HepG2 (cell line): ENCODE results near the gene CEP104. TPM values are rescaled to one million over a fixed set of nuclear protein-coding genes. Genes with fewer than 3 reads are reported as not detected.

ENCODE experiments used
- ATAC-seq: fragments of 200-7000 bp; cut with Tn5 transposase; 3 replicates; pipeline ENCODE4 v1.9.1; 2020; ENCODE audit warnings: mild to moderate bottlenecking, moderate library complexity
- BruUV-seq: library from RNA; stranded (reverse); fragments of 400-500 nt; replicated peaks from 2 replicates; lab custom pipeline; 2021; lab: Mats Ljungman, UMichigan
- CTCF ChIA-PET: fragments of 300-600 bp; formaldehyde crosslinking; extraction: SDS; loops from one replicate; lab custom pipeline; 2021; ENCODE audit warnings: low total read pairs, inconsistent platforms, low intra/inter-chr PET ratio; lab: Yijun Ruan, JAX
- POLR2A ChIA-PET: fragments of 350-600 bp; sonication (Branson Sonifier 250); formaldehyde crosslinking; loops from one replicate; lab custom pipeline; 2020; ENCODE audit warnings: antibody characterized with exemption, inconsistent platforms; lab: Yijun Ruan, JAX
- DNase-seq: peaks from one replicate; pipeline ENCODE4 v3.0.0-alpha.2; 2015; ENCODE audit warnings: low spot score
- FAIRE-seq: peaks from 3 replicates; lab custom pipeline; 2011; peaks lifted over from hg19 to GRCh38; lab: Jason Lieb, UNC
- H2AFZ ChIP-seq: one replicate; pipeline ENCODE4 v1.6.1; 2011; ENCODE audit warnings: low read length, inconsistent platforms
- H3K27ac ChIP-seq: fragments of 300-600 bp; 3 replicates; pipeline ENCODE4 v1.8.0; 2011; ENCODE audit warnings: mixed run types, mild to moderate bottlenecking, mixed read lengths, low read length, inconsistent platforms; ENCODE audit not compliant: insufficient read depth; ENCODE audit errors: extremely low read length
- H3K27me3 ChIP-seq, 2 experiments: fragments of 200-600 bp in 1 of 2; 2 replicates in 1 of 2; 3 replicates in 1 of 2; pipeline versions ENCODE4 v1.6.0 to v1.8.0; 2011; ENCODE audit warnings: low read length in 2 of 2, mild to moderate bottlenecking in 2 of 2, moderate library complexity in 2 of 2, inconsistent platforms in 1 of 2; ENCODE audit not compliant: insufficient read depth in 2 of 2, control insufficient read depth in 1 of 2
- H3K36me3 ChIP-seq, 2 experiments: fragments of 200-600 bp in 1 of 2; replicated peaks in 1 of 2; 2 replicates in 1 of 2; 3 replicates in 1 of 2; pipeline versions ENCODE4 v1.5.1 to v1.8.0; 2011; ENCODE audit warnings: low read length in 2 of 2, inconsistent platforms in 1 of 2; ENCODE audit not compliant: insufficient read depth in 2 of 2, control insufficient read depth in 1 of 2
- H3K4me1 ChIP-seq: 2 replicates; pipeline ENCODE4 v1.5.1; 2012; ENCODE audit warnings: low read length, inconsistent platforms; ENCODE audit not compliant: insufficient read depth
- H3K4me2 ChIP-seq: 2 replicates; pipeline ENCODE4 v1.6.0; 2011; ENCODE audit warnings: low read depth, low read length, inconsistent platforms
- H3K4me3 ChIP-seq, 3 experiments: fragments of 200-600 bp in 1 of 3; sonication (generic), shearing (Covaris generic) in 1 of 3; replicated peaks in 1 of 3; 2 replicates each; pipeline ENCODE4 v1.5.1; 2011 to 2016; ENCODE audit warnings: low read length in 3 of 3, inconsistent platforms in 2 of 3, low read depth in 2 of 3, mild to moderate bottlenecking in 2 of 3, control low read depth in 1 of 3, mixed read lengths in 1 of 3; ENCODE audit not compliant: insufficient read depth in 1 of 3
- H3K79me2 ChIP-seq: one replicate; pipeline ENCODE4 v1.6.1; 2011; ENCODE audit warnings: low read length, inconsistent platforms; ENCODE audit not compliant: insufficient read depth
- H3K9ac ChIP-seq: 2 replicates; pipeline ENCODE4 v1.6.0; 2011; ENCODE audit warnings: mild to moderate bottlenecking, low read depth, low read length, inconsistent platforms; ENCODE audit not compliant: insufficient read depth
- H3K9me3 ChIP-seq: 2 replicates; pipeline ENCODE4 v1.5.1; 2012; ENCODE audit warnings: mild to moderate bottlenecking, low read length
- H4K20me1 ChIP-seq: 2 replicates; pipeline ENCODE4 v1.6.0; 2011; ENCODE audit warnings: inconsistent platforms, mild to moderate bottlenecking, low read length, moderate library complexity; ENCODE audit not compliant: insufficient read depth
- GATAD2A ChIP-seq: IDR thresholded peaks from 2 replicates; pipeline ENCODE4 v1.6.1; 2016
- NRL ChIP-seq: sonication (generic); formaldehyde crosslinking; IDR thresholded peaks from 2 replicates; pipeline ENCODE4 v1.5.0; 2020; ENCODE audit warnings: missing genetic modification reagents, mild to moderate bottlenecking, moderate library complexity, borderline replicate concordance
- ONECUT2 ChIP-seq: sonication (generic); formaldehyde crosslinking; IDR thresholded peaks from 2 replicates; pipeline ENCODE4 v1.4.0; 2020; ENCODE audit warnings: missing genetic modification reagents
- ZFP82 ChIP-seq: sonication (generic); formaldehyde crosslinking; IDR thresholded peaks from 2 replicates; pipeline ENCODE4 v1.5.1; 2020; ENCODE audit warnings: mild to moderate bottlenecking, missing genetic modification reagents, borderline replicate concordance
- ZIK1 ChIP-seq: sonication (generic); formaldehyde crosslinking; IDR thresholded peaks from 2 replicates; pipeline ENCODE4 v1.5.0; 2020; ENCODE audit warnings: mild to moderate bottlenecking, low read depth, missing genetic modification reagents, borderline replicate concordance
- ZNF251 ChIP-seq: sonication (generic); formaldehyde crosslinking; IDR thresholded peaks from 2 replicates; pipeline ENCODE4 v1.9.0; 2021; ENCODE audit warnings: mild to moderate bottlenecking, missing genetic modification reagents
- WGBS: methylation state at CpG from one replicate; pipeline ENCODE4 v1.1.6; 2017; ENCODE audit warnings: low lambda C conversion rate; 5-methylcytosine and 5-hydroxymethylcytosine counted together
- in situ Hi-C: cut with HindIII; loops from 2 replicates; pipeline ENCODE4 v1.10.0; 2017; ENCODE audit warnings: low pct_unique_long_range_greater_than_20kb; ENCODE audit not compliant: extremely low pct_ligation_motif_present
- intact Hi-C: fragments of 100-400 bp; cut with micrococcal nuclease; formaldehyde crosslinking; loops from one replicate; pipeline ENCODE4 v1.10.0; 2022; ENCODE audit not compliant: unreplicated experiment
- polyA plus RNA-seq, 8 experiments: library from polyadenylated mRNA; depleted of rRNA in 3 of 8; stranded (reverse) in 7 of 8; unstranded in 1 of 8; fragments of >200 nt; fragmentation: Illumina TruSeq in 4 of 8; extraction: Trizol in 4 of 8; gene quantifications; 2 replicates each; pipeline versions ENCODE4 v1.2.1 to v1.2.3, GENCODE V29; 2011 to 2016; ENCODE audit warnings: low read depth in 4 of 8, missing spikeins in 1 of 8, mixed read lengths in 1 of 8; ENCODE audit not compliant: insufficient read depth in 1 of 8
- total RNA-seq, 5 experiments: library from RNA; depleted of rRNA; stranded (reverse); fragments of >200 nt; fragmentation: Illumina TruSeq; extraction: Trizol; gene quantifications; 2 replicates each; pipeline ENCODE4 v1.2.3, GENCODE V29; 2016; ENCODE audit warnings: low read depth in 1 of 5
- TF ChIP-seq, protein P1 (sequence below): sonication (generic); formaldehyde crosslinking; IDR thresholded peaks from 2 replicates; pipeline ENCODE4 v1.8.0; 2022; ENCODE audit warnings: mild to moderate bottlenecking, missing genetic modification reagents
- TF ChIP-seq, protein P2 (sequence below): sonication (generic); formaldehyde crosslinking; IDR thresholded peaks from 2 replicates; pipeline ENCODE4 v1.4.0; 2020; ENCODE audit warnings: missing genetic modification reagents, borderline replicate concordance
- TF ChIP-seq, protein P3 (sequence below): sonication (generic); formaldehyde crosslinking; IDR thresholded peaks from 2 replicates; pipeline ENCODE4 v1.5.1; 2020; ENCODE audit warnings: missing genetic modification reagents, mild to moderate bottlenecking, borderline replicate concordance

CEP104 gene
- total and polyA plus RNA-seq, 2 of the 13 experiments (the other 11 are each of a cell fraction or from before 2014, with no cell fraction given): 20.4 to 30.1 TPM

DNA sequence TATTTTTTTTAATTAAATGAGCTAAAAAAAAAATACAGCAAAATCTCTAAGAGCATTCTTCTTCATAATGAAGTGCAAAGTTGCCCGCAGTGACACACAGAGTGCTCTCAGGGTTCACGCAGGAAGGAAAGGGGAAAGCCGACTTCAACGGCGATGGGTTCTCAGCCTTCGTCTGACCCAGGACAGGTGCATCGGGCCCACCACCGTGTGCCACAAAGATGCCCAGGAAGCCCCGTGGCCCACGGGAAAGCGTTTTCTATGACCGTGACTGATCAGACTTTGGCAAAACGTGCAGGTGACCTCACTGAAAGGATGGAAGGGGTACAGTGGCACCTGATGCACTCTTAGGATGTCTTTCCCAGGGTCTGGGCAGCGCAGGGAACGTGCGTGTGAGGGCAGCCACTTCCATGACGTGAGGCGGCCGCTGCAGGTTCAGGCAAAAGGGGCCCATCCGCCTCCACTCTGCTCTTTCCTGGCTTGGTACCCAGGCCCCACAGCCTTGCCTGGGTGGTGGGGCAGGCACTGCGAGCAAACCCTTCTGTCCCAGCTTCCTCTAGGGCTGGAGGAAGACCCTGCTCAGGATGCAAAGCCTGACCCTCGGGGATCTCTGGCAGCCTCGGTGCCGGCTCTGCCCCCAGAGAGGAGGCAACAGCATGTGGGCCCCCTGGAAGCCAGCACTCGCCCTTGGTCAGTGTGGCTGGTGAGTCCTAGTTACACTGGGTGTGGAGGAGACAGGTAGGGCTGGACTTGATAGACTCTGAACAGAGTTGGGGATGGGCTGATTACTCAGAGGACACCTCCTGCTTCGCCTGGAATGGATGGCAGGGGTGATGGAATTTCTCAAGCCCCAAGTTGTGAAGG, 69.0 kb downstream of the CEP104 start:
- in situ Hi-C loops: no loop called here
- H3K4me2 ChIP-seq: no peak overlapping the region
- H3K4me1 ChIP-seq: peaks cover 27% of the 10 kb centered on the region
- TF ChIP-seq NRL (0 out of 2 replicates have a peak, but pooled peaks have one; percentile 30), ONECUT2 (no peak)
- FAIRE-seq (no peak), ATAC-seq (no peak), DNase-seq (no peak)
- intact Hi-C loops: no loop called here
- 92% methylated on average over 17 of the region's 26 CpGs for WGBS
- H3K79me2 ChIP-seq: peaks cover 28% of the 10 kb centered on the region
- H2AFZ ChIP-seq: no peak overlapping the region
- no peaks in the 10 kb centered on the region for H3K9me3 ChIP-seq
- no peak overlapping the region for H3K4me3 ChIP-seq
- CTCF ChIA-PET: no interaction called here
- no TSS peak for BruUV-seq
- H3K27me3 ChIP-seq: no peaks in the 10 kb centered on the region
- no peak overlapping the region for H3K27ac ChIP-seq
- 0 out of 2 replicates have a peak, but pooled peaks cover 7% of the 10 kb centered on the region for H4K20me1 ChIP-seq
- peaks cover 14 to 46% of the 10 kb centered on the region in 2 experiments for H3K36me3 ChIP-seq
- no peak overlapping the region for H3K9ac ChIP-seq
- POLR2A ChIA-PET: interaction anchor here (1.0 to 1.6 kb wide), 2 partner anchors 8 to 12 kb away, joined by 3 to 4 read pairs; partner anchors contain the start of gene LRRC47

GRCh38 chr1:3787349-3787715, 69.7 kb downstream of the CEP104 start:
- Histone ChIP-seq H2AFZ (no peak overlapping the region), H3K9ac (no peak overlapping the region), H4K20me1 (0 out of 2 replicates have a peak, but pooled peaks cover 2% of the 10 kb centered on the region), H3K4me2 (no peak overlapping the region), H3K27me3 (no peaks in the 10 kb centered on the region), H3K4me3 (no peak overlapping the region), H3K27ac (no peak overlapping the region), H3K4me1 (peaks cover 25% of the 10 kb centered on the region), H3K36me3 (peaks cover 14 to 52% of the 10 kb centered on the region in 2 experiments), H3K9me3 (no peaks in the 10 kb centered on the region), H3K79me2 (peaks cover 23% of the 10 kb centered on the region)
- in situ Hi-C loops: no loop called here
- intact Hi-C loops: no loop called here
- CTCF ChIA-PET: no interaction called here
- no peak for DNase-seq
- POLR2A ChIA-PET: interaction anchor here (1.0 kb wide), 1 partner anchor 8 kb away, joined by 3 read pairs; the partner anchor contains the start of gene LRRC47
- no TSS peak for BruUV-seq
- FAIRE-seq: no peak
- 79% methylated on average over 10 of the region's 10 CpGs for WGBS
- no peak for ATAC-seq
- TF ChIP-seq ZNF251 (CRISPR knock-in tag) (no peak), GATAD2A (CRISPR knock-in tag) (no peak), ZIK1 (CRISPR knock-in tag) (no peak), ZFP82 (CRISPR knock-in tag) (no peak)
- TF ChIP-seq, protein P1, sequence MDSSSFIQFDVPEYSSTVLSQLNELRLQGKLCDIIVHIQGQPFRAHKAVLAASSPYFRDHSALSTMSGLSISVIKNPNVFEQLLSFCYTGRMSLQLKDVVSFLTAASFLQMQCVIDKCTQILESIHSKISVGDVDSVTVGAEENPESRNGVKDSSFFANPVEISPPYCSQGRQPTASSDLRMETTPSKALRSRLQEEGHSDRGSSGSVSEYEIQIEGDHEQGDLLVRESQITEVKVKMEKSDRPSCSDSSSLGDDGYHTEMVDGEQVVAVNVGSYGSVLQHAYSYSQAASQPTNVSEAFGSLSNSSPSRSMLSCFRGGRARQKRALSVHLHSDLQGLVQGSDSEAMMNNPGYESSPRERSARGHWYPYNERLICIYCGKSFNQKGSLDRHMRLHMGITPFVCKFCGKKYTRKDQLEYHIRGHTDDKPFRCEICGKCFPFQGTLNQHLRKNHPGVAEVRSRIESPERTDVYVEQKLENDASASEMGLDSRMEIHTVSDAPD (CRISPR knock-in tag): no peak
- TF ChIP-seq, protein P2, sequence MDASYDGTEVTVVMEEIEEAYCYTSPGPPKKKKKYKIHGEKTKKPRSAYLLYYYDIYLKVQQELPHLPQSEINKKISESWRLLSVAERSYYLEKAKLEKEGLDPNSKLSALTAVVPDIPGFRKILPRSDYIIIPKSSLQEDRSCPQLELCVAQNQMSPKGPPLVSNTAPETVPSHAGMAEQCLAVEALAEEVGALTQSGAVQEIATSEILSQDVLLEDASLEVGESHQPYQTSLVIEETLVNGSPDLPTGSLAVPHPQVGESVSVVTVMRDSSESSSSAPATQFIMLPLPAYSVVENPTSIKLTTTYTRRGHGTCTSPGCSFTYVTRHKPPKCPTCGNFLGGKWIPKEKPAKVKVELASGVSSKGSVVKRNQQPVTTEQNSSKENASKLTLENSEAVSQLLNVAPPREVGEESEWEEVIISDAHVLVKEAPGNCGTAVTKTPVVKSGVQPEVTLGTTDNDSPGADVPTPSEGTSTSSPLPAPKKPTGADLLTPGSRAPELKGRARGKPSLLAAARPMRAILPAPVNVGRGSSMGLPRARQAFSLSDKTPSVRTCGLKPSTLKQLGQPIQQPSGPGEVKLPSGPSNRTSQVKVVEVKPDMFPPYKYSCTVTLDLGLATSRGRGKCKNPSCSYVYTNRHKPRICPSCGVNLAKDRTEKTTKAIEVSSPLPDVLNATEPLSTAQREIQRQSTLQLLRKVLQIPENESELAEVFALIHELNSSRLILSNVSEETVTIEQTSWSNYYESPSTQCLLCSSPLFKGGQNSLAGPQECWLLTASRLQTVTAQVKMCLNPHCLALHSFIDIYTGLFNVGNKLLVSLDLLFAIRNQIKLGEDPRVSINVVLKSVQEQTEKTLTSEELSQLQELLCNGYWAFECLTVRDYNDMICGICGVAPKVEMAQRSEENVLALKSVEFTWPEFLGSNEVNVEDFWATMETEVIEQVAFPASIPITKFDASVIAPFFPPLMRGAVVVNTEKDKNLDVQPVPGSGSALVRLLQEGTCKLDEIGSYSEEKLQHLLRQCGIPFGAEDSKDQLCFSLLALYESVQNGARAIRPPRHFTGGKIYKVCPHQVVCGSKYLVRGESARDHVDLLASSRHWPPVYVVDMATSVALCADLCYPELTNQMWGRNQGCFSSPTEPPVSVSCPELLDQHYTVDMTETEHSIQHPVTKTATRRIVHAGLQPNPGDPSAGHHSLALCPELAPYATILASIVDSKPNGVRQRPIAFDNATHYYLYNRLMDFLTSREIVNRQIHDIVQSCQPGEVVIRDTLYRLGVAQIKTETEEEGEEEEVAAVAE (CRISPR knock-in tag): no peak
- TF ChIP-seq, protein P3, sequence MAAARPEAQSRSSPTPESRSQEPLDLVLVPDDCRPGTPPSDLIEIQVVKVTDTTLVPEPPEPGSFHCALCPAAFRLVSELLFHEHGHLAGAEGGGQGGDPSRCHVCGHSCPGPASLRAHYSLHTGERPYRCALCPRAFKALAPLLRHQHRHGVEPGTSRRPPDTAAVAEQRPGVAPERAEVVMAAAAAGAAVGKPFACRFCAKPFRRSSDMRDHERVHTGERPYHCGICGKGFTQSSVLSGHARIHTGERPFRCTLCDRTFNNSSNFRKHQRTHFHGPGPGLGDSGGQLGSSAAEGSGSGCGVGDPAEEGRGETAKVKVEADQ: no peak
